H1 (cell line): Measurements from ENCODE around the gene MCF2L. TPM values are rescaled to one million over a fixed set of nuclear protein-coding genes. Genes with fewer than 3 reads are reported as not detected.

ENCODE experiments used
- CTCF ChIA-PET: fragments of 300-600 bp; sonication (Branson Sonifier 250); formaldehyde crosslinking; loops from one replicate; lab custom pipeline; 2021; ENCODE audit not compliant: partially characterized antibody; lab: Charles Lee
- POLR2A ChIA-PET: fragments of 300-600 bp; sonication (Branson Sonifier 250); formaldehyde crosslinking; loops from one replicate; lab custom pipeline; 2021; ENCODE audit warnings: inconsistent platforms; ENCODE audit not compliant: partially characterized antibody; lab: Charles Lee
- DNase-seq, 2 experiments: peaks; one replicate each; pipeline versions ENCODE4 v3.0.0 to v3.0.0-alpha.2; 2010 to 2022; ENCODE audit warnings: low spot score in 2 of 2, low read depth in 1 of 2, mixed read lengths in 1 of 2
- FAIRE-seq: peaks from 2 replicates; lab custom pipeline; 2011; peaks lifted over from hg19 to GRCh38; lab: Jason Lieb, UNC
- H2AFZ ChIP-seq: 2 replicates; pipeline ENCODE4 v1.8.1; 2012; ENCODE audit warnings: low read length, inconsistent platforms
- H2AK5ac ChIP-seq: 2 replicates; pipeline ENCODE4 v1.6.1; 2013; ENCODE audit warnings: low read depth, low read length
- H2BK120ac ChIP-seq: replicated peaks from 2 replicates; pipeline ENCODE3; 2013; ENCODE audit warnings: low read depth, low read length, inconsistent platforms
- H2BK12ac ChIP-seq: 2 replicates; pipeline ENCODE4 v1.6.1; 2013; ENCODE audit warnings: low read depth, low read length
- H2BK15ac ChIP-seq: 2 replicates; pipeline ENCODE4 v1.6.1; 2013; ENCODE audit warnings: low read length
- H2BK20ac ChIP-seq: 2 replicates; pipeline ENCODE4 v1.6.1; 2013; ENCODE audit warnings: low read length
- H2BK5ac ChIP-seq: 2 replicates; pipeline ENCODE4 v1.6.1; 2013; ENCODE audit warnings: low read depth, low read length
- H3K14ac ChIP-seq: 2 replicates; pipeline ENCODE4 v1.6.1; 2013; ENCODE audit warnings: inconsistent platforms; ENCODE audit not compliant: insufficient read length
- H3K18ac ChIP-seq: 2 replicates; pipeline ENCODE4 v1.6.1; 2013; ENCODE audit warnings: low read length; ENCODE audit errors: extremely low read depth
- H3K23ac ChIP-seq: 2 replicates; pipeline ENCODE4 v1.6.1; 2013; ENCODE audit warnings: inconsistent platforms; ENCODE audit not compliant: insufficient read length
- H3K23me2 ChIP-seq: 2 replicates; pipeline ENCODE4 v1.6.1; 2013; ENCODE audit warnings: low read depth, low read length
- H3K27ac ChIP-seq: 2 replicates; pipeline ENCODE4 v1.6.1; 2011; ENCODE audit warnings: low read depth, low read length, inconsistent platforms
- H3K27me3 ChIP-seq, 4 experiments: replicated peaks in 1 of 4; 1 replicate in 1 of 4; 2 replicates in 3 of 4; pipeline versions ENCODE4 v1.6.1 to v1.8.1; 2011 to 2013; ENCODE audit warnings: low read length in 3 of 4, mild to moderate bottlenecking in 3 of 4, inconsistent platforms in 2 of 4, mixed read lengths in 2 of 4, moderate library complexity in 1 of 4; ENCODE audit not compliant: control insufficient read depth in 3 of 4, insufficient read depth in 3 of 4; ENCODE audit errors: extremely low read depth in 1 of 4
- H3K36me3 ChIP-seq, 4 experiments: 2 replicates each; pipeline versions ENCODE4 v1.6.1 to v1.8.1; 2011 to 2013; ENCODE audit warnings: mild to moderate bottlenecking in 4 of 4, low read length in 3 of 4, moderate library complexity in 2 of 4, control low read depth in 1 of 4, inconsistent platforms in 1 of 4; ENCODE audit not compliant: insufficient read depth in 4 of 4, control insufficient read depth in 2 of 4
- H3K4ac ChIP-seq: replicated peaks from 2 replicates; pipeline ENCODE3; 2013; ENCODE audit warnings: low read length, low read depth, mixed read lengths, inconsistent platforms; ENCODE audit not compliant: insufficient read length
- H3K4me1 ChIP-seq, 4 experiments: replicated peaks in 1 of 4; 1 replicate in 1 of 4; 2 replicates in 3 of 4; pipeline versions ENCODE4 v1.6.1 to v1.8.1; 2011 to 2013; ENCODE audit warnings: low read length in 3 of 4, inconsistent platforms in 2 of 4, mixed read lengths in 1 of 4; ENCODE audit not compliant: insufficient read depth in 4 of 4, control insufficient read depth in 3 of 4
- H3K4me2 ChIP-seq, 2 experiments: 2 replicates each; pipeline versions ENCODE4 v1.6.1 to v1.8.1; 2011 to 2013; ENCODE audit warnings: low read depth in 2 of 2, low read length in 2 of 2, control low read depth in 1 of 2, inconsistent platforms in 1 of 2, mild to moderate bottlenecking in 1 of 2; ENCODE audit not compliant: insufficient read depth in 1 of 2
- H3K4me3 ChIP-seq, 4 experiments: fragments of 200-600, 300-600 bp in 1 of 4; sonication (generic), shearing (Covaris generic), sonication (Bioruptor Twin) in 1 of 4; 2 replicates each; pipeline versions ENCODE4 v1.5.1 to v1.8.1; 2011 to 2016; ENCODE audit warnings: low read length in 4 of 4, low read depth in 3 of 4, control low read depth in 2 of 4, inconsistent platforms in 2 of 4, mild to moderate bottlenecking in 2 of 4, mixed read lengths in 1 of 4, moderate library complexity in 1 of 4; ENCODE audit not compliant: insufficient read depth in 2 of 4; ENCODE audit errors: extremely low read depth in 1 of 4
- H3K56ac ChIP-seq: replicated peaks from 2 replicates; pipeline ENCODE3; 2013; ENCODE audit warnings: low read depth, mild to moderate bottlenecking, mixed read lengths, low read length, inconsistent platforms; ENCODE audit not compliant: insufficient read length
- H3K79me1 ChIP-seq: 2 replicates; pipeline ENCODE4 v1.6.1; 2013; ENCODE audit warnings: low read depth, low read length, control low read depth
- H3K79me2 ChIP-seq, 2 experiments: 2 replicates each; pipeline versions ENCODE4 v1.6.1 to v1.8.1; 2012 to 2013; ENCODE audit warnings: low read length in 2 of 2, mild to moderate bottlenecking in 2 of 2, inconsistent platforms in 1 of 2; ENCODE audit not compliant: insufficient read depth in 2 of 2, control insufficient read depth in 1 of 2
- H3K9ac ChIP-seq, 4 experiments: replicated peaks in 1 of 4; 1 replicate in 1 of 4; 2 replicates in 3 of 4; pipeline versions ENCODE4 v1.6.1 to v1.8.1; 2011 to 2013; ENCODE audit warnings: low read depth in 3 of 4, low read length in 3 of 4, control low read depth in 2 of 4, mild to moderate bottlenecking in 2 of 4, moderate library complexity in 2 of 4, inconsistent platforms in 1 of 4; ENCODE audit errors: extremely low read depth in 1 of 4
- H3K9me3 ChIP-seq, 2 experiments: 2 replicates each; pipeline versions ENCODE4 v1.6.1 to v1.8.1; 2012 to 2013; ENCODE audit warnings: mild to moderate bottlenecking in 2 of 2, moderate library complexity in 2 of 2, control low read depth in 1 of 2, inconsistent platforms in 1 of 2, low read depth in 1 of 2, low read length in 1 of 2, mixed read lengths in 1 of 2; ENCODE audit not compliant: insufficient read depth in 2 of 2
- H4K20me1 ChIP-seq, 2 experiments: replicated peaks in 1 of 2; 2 replicates each; pipeline versions ENCODE3 to v1.8.1; 2011 to 2013; ENCODE audit warnings: inconsistent platforms in 2 of 2, low read length in 2 of 2, mild to moderate bottlenecking in 1 of 2; ENCODE audit not compliant: insufficient read depth in 2 of 2, control insufficient read depth in 1 of 2
- H4K5ac ChIP-seq: 2 replicates; pipeline ENCODE4 v1.6.1; 2013; ENCODE audit warnings: low read length, low read depth, mixed read lengths, inconsistent platforms; ENCODE audit not compliant: insufficient read length
- H4K8ac ChIP-seq: 2 replicates; pipeline ENCODE4 v1.8.0; 2013; ENCODE audit warnings: mild to moderate bottlenecking, moderate library complexity, low read length, inconsistent platforms; ENCODE audit not compliant: insufficient read depth; ENCODE audit errors: extremely low read depth
- H4K91ac ChIP-seq: replicated peaks from 2 replicates; pipeline ENCODE3; 2013; ENCODE audit warnings: low read length, mixed read lengths, inconsistent platforms; ENCODE audit not compliant: insufficient read length
- CBX8 ChIP-seq: fragments of 300-800, 300-1000 bp; sonication (generic); IDR thresholded peaks from 2 replicates; pipeline ENCODE4 v1.7.1; 2016; ENCODE audit warnings: low read depth, low read length, borderline replicate concordance
- WGBS, 2 experiments: shearing (Covaris generic) in 1 of 2; methylation state at CpG; one replicate each; pipeline versions ENCODE4 v1.1.6 to v1.1.7; 2013 to 2015; ENCODE audit warnings: low lambda C conversion rate in 2 of 2, mixed read lengths in 2 of 2, inconsistent platforms in 1 of 2, low coverage in 1 of 2, missing lambda C conversion rate in 1 of 2; ENCODE audit not compliant: insufficient replicate concordance in 2 of 2, insufficient coverage in 1 of 2, insufficient read length in 1 of 2; ENCODE audit errors: extremely low coverage in 1 of 2, missing lambda C conversion rate in 1 of 2; 5-methylcytosine and 5-hydroxymethylcytosine counted together
- polyA plus RNA-seq, 7 experiments: library from polyadenylated mRNA; depleted of rRNA in 3 of 7; stranded (reverse) in 5 of 7; unstranded in 2 of 7; fragments of >200 nt in 5 of 7; fragments of 200-250 nt in 2 of 7; gene quantifications; 1 replicate in 5 of 7; 2 replicates in 1 of 7; 4 replicates in 1 of 7; pipeline versions ENCODE4 v1.2.1 to v1.2.3, GENCODE V29; 2011 to 2013; ENCODE audit warnings: missing spikeins in 2 of 7, mixed read lengths in 2 of 7
- total RNA-seq: library from RNA; stranded (reverse); fragmentation: NEBNext Ultra II Directional; extraction: Animal tissue kit (Norgen Biotek cat#: 25700); gene quantifications from 2 replicates; pipeline ENCODE4 v1.2.1, GENCODE V29; 2021

The MCF2L gene
- total and polyA plus RNA-seq, 2 of the 8 experiments (the other 6 are each of a cell fraction or from before 2014, with no cell fraction given): 10.1 to 24.4 TPM

- no peak overlapping the region for H2BK12ac ChIP-seq
- CTCF ChIA-PET: interaction anchor here (0.7 to 6.3 kb wide), 5 partner anchors 8 to 91 kb away, joined by 3 to 34 read pairs (median 6); partner anchors contain the start of gene MCF2L
- H3K56ac ChIP-seq: no peak overlapping the region
- no peak overlapping the region for H3K18ac ChIP-seq
- H4K91ac ChIP-seq: no peak overlapping the region
- peaks cover 2% of the 10 kb centered on the region; the same call in 1 of the 2 replicates for H3K23me2 ChIP-seq
- H2AFZ ChIP-seq: no peak overlapping the region
- no peak overlapping the region for H2BK15ac ChIP-seq
- POLR2A ChIA-PET: interaction anchor here (0.8 to 1.1 kb wide), 2 partner anchors 9 to 37 kb away, joined by 3 read pairs; no protein-coding TSS in a partner anchor
- TF ChIP-seq CBX8: no peak
- no peak overlapping the region for H3K14ac ChIP-seq
- H3K4me1 ChIP-seq: peaks cover 0 to 9% (median under 1%) of the 10 kb centered on the region in 4 experiments; a peak in 3 of 7 replicates
- no peaks in the 10 kb centered on the region for H3K36me3 ChIP-seq
- H4K5ac ChIP-seq: no peak overlapping the region
- no peak overlapping the region for H2BK20ac ChIP-seq
- peaks cover 0 to 6% of the 10 kb centered on the region in 2 experiments for H4K20me1 ChIP-seq
- no peak overlapping the region for H3K4ac ChIP-seq
- H2BK5ac ChIP-seq: no peak overlapping the region
- H3K79me2 ChIP-seq: no peaks in the 10 kb centered on the region
- no peak overlapping the region for H3K9ac ChIP-seq
- H3K79me1 ChIP-seq: no peaks in the 10 kb centered on the region
- no peaks in the 10 kb centered on the region for H3K27me3 ChIP-seq
- no peak overlapping the region for H3K4me2 ChIP-seq
- H4K8ac ChIP-seq: no peak overlapping the region
- 91% methylated on average over 10 of the region's 10 CpGs; no CpG with 5 or more reads in 1 of the 2 experiments for WGBS, 2 experiments
- H2BK120ac ChIP-seq: no peak overlapping the region
- no peak for FAIRE-seq
- DNase-seq: no peak
- no peak overlapping the region for H2AK5ac ChIP-seq
- H3K27ac ChIP-seq: no peak overlapping the region
- H3K23ac ChIP-seq: no peak overlapping the region
- H3K4me3 ChIP-seq: no peak overlapping the region
- no peaks in the 10 kb centered on the region for H3K9me3 ChIP-seq
Observed at GRCh38 chr13:112977525-112977924, 8.5 kb downstream of the MCF2L start.
